Stimulated activated CD4-positive, alpha-beta T cell treated with anti-CD3 and anti-CD28 coated beads, Interleukin-15, amount 100 ng/mL, for 24 hours (primary cell): ENCODE results near the gene SYT6.
A peak's percentile ranks its signal among the peaks of the same experiment; 100 is the strongest.

Experiments used
- DNase-seq: peaks from one replicate; pipeline ENCODE4 v3.0.0-alpha.2; 2020

Gene SYT6

GRCh38 chr1:114154146-114154962, 685 bp upstream of the SYT6 start:
- DNase-seq = peak; percentile 28

GRCh38 chr1:114152508-114153260, 985 bp downstream of the SYT6 start:
- peak; percentile 46 for DNase-seq

GRCh38 chr1:114152089-114152507, 1.6 kb downstream of the SYT6 start:
- no peak for DNase-seq

- DNase-seq = no peak
Observed at GRCh38 chr1:114150016-114150415, 3.7 kb downstream of the SYT6 start.

- no peak for DNase-seq
Observed at GRCh38 chr1:114149211-114149610, 4.5 kb downstream of the SYT6 start.

GRCh38 chr1:114145504-114146151, 8.0 kb downstream of the SYT6 start:
- no peak for DNase-seq

- no peak for DNase-seq
Observed at GRCh38 chr1:114144016-114144415, 9.7 kb downstream of the SYT6 start.

- no peak for DNase-seq
Observed at GRCh38 chr1:114139540-114139939, 14.1 kb downstream of the SYT6 start.

GRCh38 chr1:114137497-114137896, 16.2 kb downstream of the SYT6 start:
- no peak for DNase-seq

GRCh38 chr1:114135786-114136185, 17.9 kb downstream of the SYT6 start:
- no peak for DNase-seq

GRCh38 chr1:114134518-114134917, 19.2 kb downstream of the SYT6 start:
- no peak for DNase-seq

GRCh38 chr1:114133129-114133528, 20.5 kb downstream of the SYT6 start:
- DNase-seq = no peak

- no peak for DNase-seq
Observed at GRCh38 chr1:114131526-114132220, 22.0 kb downstream of the SYT6 start.

GRCh38 chr1:114130846-114131525, 22.7 kb downstream of the SYT6 start:
- no peak for DNase-seq

GRCh38 chr1:114130213-114130612, 23.5 kb downstream of the SYT6 start:
- no peak for DNase-seq

GRCh38 chr1:114128293-114128692, 25.4 kb downstream of the SYT6 start:
- no peak for DNase-seq

- no peak for DNase-seq
Observed at GRCh38 chr1:114126261-114127095, 27.2 kb downstream of the SYT6 start.

- DNase-seq = no peak
Observed at GRCh38 chr1:114124644-114125043, 29.0 kb downstream of the SYT6 start.

- no peak for DNase-seq
Observed at GRCh38 chr1:114122941-114123618, 30.6 kb downstream of the SYT6 start.

- no peak for DNase-seq
Observed at GRCh38 chr1:114118351-114118990, 35.2 kb downstream of the SYT6 start.
